Upper lobe of right lung (tissue), 1 donor: ENCODE measurements around the gene LGALS16. TPM values are rescaled to one million over a fixed set of nuclear protein-coding genes. Genes with fewer than 3 reads are reported as not detected.

ENCODE experiments used
- ATAC-seq: fragments of 200-7000 bp; cut with Tn5 transposase; one replicate; pipeline ENCODE4 v1.9.1; 2020; ENCODE audit warnings: mild to moderate bottlenecking, moderate library complexity
- DNase-seq: peaks from one replicate; pipeline ENCODE4 v3.0.0-alpha.2; 2020
- H3K27ac ChIP-seq: fragments of 200-600 bp; one replicate; pipeline ENCODE4 v1.8.0; 2022
- H3K27me3 ChIP-seq: fragments of 200-600 bp; one replicate; pipeline ENCODE4 v1.8.0; 2022; ENCODE audit warnings: mild to moderate bottlenecking
- H3K36me3 ChIP-seq: fragments of 200-600 bp; one replicate; pipeline ENCODE4 v1.8.0; 2022
- H3K4me1 ChIP-seq: fragments of 200-600 bp; one replicate; pipeline ENCODE4 v1.8.0; 2022
- H3K4me3 ChIP-seq: fragments of 200-600 bp; one replicate; pipeline ENCODE4 v1.8.0; 2022; ENCODE audit warnings: mild to moderate bottlenecking
- H3K9me3 ChIP-seq: fragments of 200-600 bp; one replicate; pipeline ENCODE4 v1.8.0; 2022
- CTCF ChIP-seq: fragments of 200-600 bp; IDR thresholded peaks from one replicate; pipeline ENCODE4 v1.8.0; 2022; ENCODE audit warnings: antibody characterized with exemption
- intact Hi-C: fragments of 100-400 bp; cut with DNase I; formaldehyde crosslinking; loops from one replicate; pipeline ENCODE4 v1.11.0; 2022
- total RNA-seq: library from RNA; stranded (reverse); fragmentation: NEBNext Ultra II Directional; extraction: Animal tissue kit (Norgen Biotek cat#: 25700); gene quantifications from one replicate; pipeline ENCODE4 v1.2.1, GENCODE V29; 2021
- donor health status: DM: no; HTN: yes; CAD: no; lungs with severe emphysema.

LGALS16 gene
- total RNA-seq, 1 donor from 2014 or later = not detected

GRCh38 chr19:39631178-39631577, 24.5 kb upstream of the LGALS16 start:
- no peaks in the 10 kb centered on the region for H3K36me3 ChIP-seq
- H3K27me3 ChIP-seq = no peaks in the 10 kb centered on the region
- no peak overlapping the region for H3K27ac ChIP-seq
- no peaks in the 10 kb centered on the region for H3K4me1 ChIP-seq
- ATAC-seq = no peak
- intact Hi-C loops = no loop called here
- DNase-seq = no peak
- no peak overlapping the region for H3K4me3 ChIP-seq
- H3K9me3 ChIP-seq = no peaks in the 10 kb centered on the region
- no peak for TF ChIP-seq CTCF

- no peaks in the 10 kb centered on the region for H3K36me3 ChIP-seq
- ATAC-seq (no peak), DNase-seq (no peak)
- no peak overlapping the region for H3K27ac ChIP-seq
- TF ChIP-seq CTCF = no peak
- H3K4me1 ChIP-seq = no peaks in the 10 kb centered on the region
- H3K9me3 ChIP-seq = no peaks in the 10 kb centered on the region
- H3K27me3 ChIP-seq = no peaks in the 10 kb centered on the region
- intact Hi-C loops = no loop called here
- H3K4me3 ChIP-seq = no peak overlapping the region
These were observed 24.1 kb upstream of the LGALS16 start for GRCh38 chr19:39631626-39632025.

- Histone ChIP-seq H3K27ac (no peak overlapping the region), H3K9me3 (no peaks in the 10 kb centered on the region)
- no peak for TF ChIP-seq CTCF
These were observed 17.8 kb upstream of the LGALS16 start for GRCh38 chr19:39637891-39638290.

GRCh38 chr19:39641773-39642172, 13.9 kb upstream of the LGALS16 start:
- Histone ChIP-seq H3K36me3 (no peaks in the 10 kb centered on the region), H3K4me1 (no peaks in the 10 kb centered on the region), H3K27ac (no peak overlapping the region), H3K4me3 (no peak overlapping the region), H3K27me3 (peaks cover 14% of the 10 kb centered on the region), H3K9me3 (no peaks in the 10 kb centered on the region)
- intact Hi-C loops = no loop called here
- peak; percentile 69 for ATAC-seq
- DNase-seq = no peak
- no peak for TF ChIP-seq CTCF

More at GRCh38 chr19:39637891-39638290, 17.8 kb upstream of the LGALS16 start:
- DNase-seq (no peak), ATAC-seq (no peak)
- no peak overlapping the region for H3K4me3 ChIP-seq
- no peaks in the 10 kb centered on the region for H3K36me3 ChIP-seq
- no peaks in the 10 kb centered on the region for H3K4me1 ChIP-seq
- intact Hi-C loops = no loop called here
- peaks cover 14% of the 10 kb centered on the region for H3K27me3 ChIP-seq

GRCh38 chr19:39643591-39643990, 12.1 kb upstream of the LGALS16 start:
- ATAC-seq (no peak), DNase-seq (no peak)
- no peaks in the 10 kb centered on the region for H3K9me3 ChIP-seq
- H3K4me3 ChIP-seq = no peak overlapping the region
- H3K36me3 ChIP-seq = no peaks in the 10 kb centered on the region
- no peak for TF ChIP-seq CTCF
- peaks cover 14% of the 10 kb centered on the region for H3K27me3 ChIP-seq
- no peaks in the 10 kb centered on the region for H3K4me1 ChIP-seq
- H3K27ac ChIP-seq = no peak overlapping the region
- intact Hi-C loops = no loop called here

- no peak overlapping the region for H3K27ac ChIP-seq
- no peak overlapping the region for H3K4me3 ChIP-seq
- DNase-seq (no peak), ATAC-seq (no peak)
- no peaks in the 10 kb centered on the region for H3K36me3 ChIP-seq
- intact Hi-C loops = no loop called here
- TF ChIP-seq CTCF = no peak
- no peaks in the 10 kb centered on the region for H3K4me1 ChIP-seq
- H3K9me3 ChIP-seq = no peaks in the 10 kb centered on the region
- H3K27me3 ChIP-seq = peaks cover 2% of the 10 kb centered on the region
These were observed 9.8 kb upstream of the LGALS16 start for GRCh38 chr19:39645800-39646411.
